SK-N-SH treated with all-trans-retinoic acid at 6 μM for 48 hours (cell line): ENCODE results near the gene ANKRD33B.

Experiments used
- ISL1 ChIP-seq: fragments of 250-450 bp; sonication (Bioruptor Pico); IDR thresholded peaks from 2 replicates; pipeline ENCODE4 v2.1.2; 2022; ENCODE audit warnings: mild to moderate bottlenecking, moderate library complexity
- PATZ1 ChIP-seq: fragments of 250-450 bp; sonication (Bioruptor Pico); IDR thresholded peaks from 2 replicates; pipeline ENCODE4 v1.8.0; 2020; ENCODE audit warnings: mild to moderate bottlenecking, moderate library complexity, borderline replicate concordance
- RARB ChIP-seq: fragments of 250-450 bp; sonication (Bioruptor Pico); IDR thresholded peaks from 2 replicates; pipeline ENCODE4 v1.8.0; 2021; ENCODE audit warnings: mild to moderate bottlenecking, moderate library complexity
- ZFP3 ChIP-seq: fragments of 250-450 bp; sonication (Bioruptor Pico); IDR thresholded peaks from 2 replicates; pipeline ENCODE4 v1.5.0; 2020; ENCODE audit warnings: mild to moderate bottlenecking, moderate library complexity
- ZFP30 ChIP-seq: fragments of 450-650 bp; formaldehyde crosslinking; IDR thresholded peaks from 2 replicates; pipeline ENCODE4 v1.5.0; 2022; ENCODE audit warnings: mild to moderate bottlenecking, moderate library complexity
- ZNF565 ChIP-seq: fragments of 450-650 bp; formaldehyde crosslinking; conservative IDR thresholded peaks from 2 replicates; pipeline ENCODE4 v1.5.0; 2020; ENCODE audit warnings: low read depth, mild to moderate bottlenecking, moderate library complexity
- ZNF8 ChIP-seq: fragments of 450-650 bp; formaldehyde crosslinking; IDR thresholded peaks from 2 replicates; pipeline ENCODE4 v1.5.0; 2020; ENCODE audit warnings: mild to moderate bottlenecking, moderate library complexity

DNA sequence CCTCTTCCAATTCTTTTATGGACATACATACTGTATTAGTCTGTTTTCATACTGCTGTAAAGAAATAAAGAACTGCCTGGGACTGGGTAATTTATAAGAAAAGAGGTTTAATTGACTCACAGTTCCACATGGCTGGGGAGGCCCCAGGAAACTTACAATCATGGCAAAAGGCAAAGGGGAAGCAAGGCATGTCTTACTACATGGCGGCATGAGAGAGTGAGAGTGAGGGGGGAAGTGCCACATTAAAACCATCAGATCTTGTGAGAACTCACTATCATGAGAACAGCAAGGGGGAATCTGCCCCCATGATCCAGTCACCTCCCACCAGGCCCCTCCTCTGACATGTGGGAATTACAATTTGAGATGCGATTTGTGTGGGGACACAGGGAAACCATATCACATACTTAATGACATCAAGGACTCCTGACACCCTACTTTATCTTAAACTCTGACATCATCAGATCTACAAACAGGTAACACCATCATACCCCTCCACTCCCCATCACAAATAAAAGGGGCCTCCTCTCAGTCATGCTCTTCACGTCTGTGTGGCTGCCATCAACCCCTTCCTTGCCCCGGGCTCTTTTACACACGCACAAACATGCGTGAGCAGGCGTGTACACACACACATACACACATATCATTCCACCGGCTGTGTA is 9.7 kb downstream of the ANKRD33B start:
- TF ChIP-seq ZFP30 (CRISPR knock-in tag) (no peak), RARB (no peak), PATZ1 (CRISPR knock-in tag) (no peak), ISL1 (CRISPR knock-in tag) (no peak), ZNF8 (CRISPR knock-in tag) (no peak), ZNF565 (no peak), ZFP3 (CRISPR knock-in tag) (no peak)
